ENCODE results near the gene MYRIP.

DNA sequence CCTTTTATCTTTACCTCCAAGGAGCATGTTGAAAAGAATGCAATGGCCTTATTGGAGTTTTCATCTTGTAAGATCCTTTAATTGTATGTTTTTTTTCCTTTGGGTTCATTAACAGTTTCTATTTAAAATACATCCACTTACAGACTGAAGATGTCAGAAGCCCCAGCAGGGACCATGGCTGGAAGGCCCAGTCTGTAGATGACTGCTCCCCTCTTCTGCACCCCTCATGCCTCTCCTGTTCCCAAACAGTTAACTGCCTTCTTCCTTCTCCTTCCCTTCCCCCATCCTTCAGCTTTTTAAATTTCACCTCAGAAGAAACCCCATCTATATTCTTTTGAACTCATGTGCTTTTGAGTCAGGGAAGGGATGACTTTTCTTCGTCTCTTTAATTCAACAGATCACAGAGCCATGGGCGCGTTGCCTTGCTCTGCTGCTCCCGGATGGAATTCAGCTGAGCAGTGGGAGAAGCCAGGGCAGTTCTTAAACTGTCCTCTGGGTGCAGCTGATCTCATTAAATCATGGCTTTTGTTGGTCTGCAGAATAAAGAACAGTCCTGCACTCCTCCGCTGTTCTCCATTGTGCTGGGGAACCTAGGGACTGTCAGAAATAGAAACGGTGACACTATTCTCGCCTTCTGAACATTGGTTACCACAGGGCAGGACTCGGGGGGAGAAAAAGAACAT is 428.6 kb downstream of the MYRIP start:
- TF ChIP-seq CTCF (conservative IDR thresholded peaks at IDR 0.05) (no peak; the same call in none of the 2 replicates), ZFX (IDR thresholded peaks at IDR 0.05) (no peak)

All from C4-2B (cell line).